Gastrocnemius medialis (tissue), 4 donors: ENCODE data around the gene DNASE1L1.
A peak's percentile ranks its signal among the peaks of the same experiment; 100 is the strongest.

Experiments used
- CTCF ChIP-seq, 5 experiments: fragments of 450-650 bp in 3 of 5; fragments of 200-600 bp in 2 of 5; sonication (generic) in 2 of 5; IDR thresholded peaks in 4 of 5; conservative IDR thresholded peaks in 1 of 5; 1 replicate in 4 of 5; 2 replicates in 1 of 5; pipeline ENCODE4 v1.5.1; 2016 to 2019; ENCODE audit warnings: antibody characterized with exemption in 5 of 5, mild to moderate bottlenecking in 3 of 5, moderate library complexity in 3 of 5
- POLR2A ChIP-seq, 2 donors: fragments of 450-650 bp; IDR thresholded peaks; one replicate each; pipeline ENCODE4 v1.6.1; 2017; ENCODE audit warnings: antibody characterized with exemption in 2 of 2, mild to moderate bottlenecking in 2 of 2, moderate library complexity in 2 of 2

GRCh38 chrX:154371017-154371788 lies 37.9 kb downstream of the DNASE1L1 start:
- TF ChIP-seq CTCF (IDR thresholded peaks at IDR 0.05 in 4 of 5, conservative IDR thresholded peaks at IDR 0.05 in 1 of 5) (no peak), POLR2A (IDR thresholded peaks at IDR 0.05) (peak; percentile 83 to 92)
